ENCODE data around the gene PCSK6.
A peak's percentile ranks its signal among the peaks of the same experiment; 100 is the strongest.

The PCSK6 gene

DNA sequence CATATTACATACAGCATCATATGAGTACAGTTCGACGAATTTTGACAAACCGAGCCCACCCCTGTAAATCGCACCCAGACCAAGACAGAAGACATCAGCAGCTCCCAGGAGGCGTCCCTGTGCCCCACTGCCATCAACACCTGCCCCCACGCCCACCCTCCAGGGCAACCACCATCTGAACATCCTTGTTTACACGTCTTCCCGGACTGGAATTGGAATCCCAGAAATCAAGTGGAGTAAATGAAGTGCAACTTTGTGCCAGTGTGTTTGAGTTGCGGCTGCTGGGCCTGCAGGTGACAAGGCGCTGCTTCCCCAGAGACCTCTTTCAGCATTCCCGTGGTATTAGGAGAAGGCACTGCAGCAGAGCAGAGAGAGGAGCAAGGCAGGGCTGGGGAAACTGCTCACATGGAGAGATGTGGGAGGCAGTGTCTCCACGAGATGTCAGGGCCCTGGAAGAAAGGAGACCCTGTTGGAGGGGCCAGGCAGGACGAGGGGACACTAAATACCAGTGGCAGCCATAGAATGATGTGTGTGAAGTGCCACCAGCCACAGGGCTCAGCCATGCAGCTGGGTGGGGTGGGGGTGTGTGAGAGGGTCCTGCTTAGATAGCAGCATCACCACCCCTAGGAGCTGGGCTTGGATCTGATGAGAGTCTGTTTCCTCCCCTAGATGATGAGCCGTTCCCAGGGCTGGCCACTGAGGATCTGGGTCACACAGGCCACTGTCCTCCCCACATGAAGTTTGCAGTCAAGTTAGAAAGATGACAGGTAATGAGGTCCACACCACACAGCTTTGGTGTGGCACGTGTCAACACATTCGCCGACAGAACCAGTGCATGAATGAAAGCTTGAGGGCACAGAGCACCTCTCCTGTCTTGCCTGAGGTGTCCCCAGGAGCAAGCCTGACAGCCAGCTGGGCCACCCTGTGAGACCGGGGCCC, 33.4 kb upstream of the PCSK6 start:
- DNase-seq (ENCODE audit: low read depth in 3 of 3), result no peak

DNA sequence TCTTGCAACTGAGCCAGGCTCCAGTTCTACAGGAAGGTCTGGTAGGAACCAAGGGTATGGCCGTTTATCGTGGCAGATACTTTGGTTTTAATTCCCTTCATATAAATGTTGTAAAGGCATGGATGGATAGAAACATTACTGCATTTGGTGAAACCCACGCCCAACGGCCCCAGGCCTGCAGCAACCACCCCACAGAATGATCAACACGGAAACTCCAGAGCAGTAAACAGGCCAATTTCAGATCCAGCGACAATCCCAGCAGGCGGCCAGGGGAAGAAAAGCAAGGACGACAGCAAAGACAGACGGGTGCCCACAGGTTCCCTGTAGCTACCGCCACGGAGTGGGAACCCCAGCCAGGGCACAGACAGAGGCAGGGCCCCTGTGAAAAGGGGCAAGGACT, 32.6 kb upstream of the PCSK6 start:
- DNase-seq (ENCODE audit: low read depth in 3 of 3), result no peak

DNA sequence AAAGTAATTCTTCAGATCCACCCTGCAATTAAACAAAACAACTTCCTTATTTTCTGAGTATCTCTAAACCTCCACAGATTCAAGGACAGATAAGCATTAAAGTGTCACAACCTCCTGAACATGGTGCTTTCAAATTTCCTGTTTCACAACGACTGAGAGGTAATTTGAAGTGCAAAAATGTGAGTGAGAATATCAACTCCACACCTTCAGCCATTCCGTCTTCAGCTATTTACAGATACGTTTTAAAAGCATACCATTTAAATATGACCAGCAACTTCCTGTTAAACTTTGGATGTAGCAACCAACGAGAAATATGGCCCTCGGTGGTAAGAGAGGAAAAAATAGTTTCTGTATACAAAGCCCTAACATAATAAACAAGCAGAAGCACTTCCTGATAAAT, 32.1 kb upstream of the PCSK6 start:
- DNase-seq (ENCODE audit: low read depth in 3 of 3), result no peak

DNA sequence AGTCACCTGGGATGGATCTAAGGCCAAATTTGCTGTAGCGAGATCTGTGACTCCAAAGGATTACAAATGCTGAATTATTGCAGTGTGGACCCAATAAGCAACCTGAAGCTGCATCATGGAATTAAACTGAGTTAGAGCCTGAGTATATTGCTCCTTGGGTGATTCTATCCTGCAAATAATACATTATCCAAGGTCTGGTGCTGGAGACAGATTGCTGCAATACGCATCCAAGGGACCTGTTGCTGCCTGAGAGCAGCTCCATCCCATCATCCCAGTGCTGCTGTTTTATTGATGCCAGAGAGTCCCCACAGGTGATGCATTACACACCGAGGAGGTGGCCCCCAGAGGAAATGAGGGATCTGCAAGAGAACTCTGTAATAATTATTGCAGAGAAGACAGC, 31.6 kb upstream of the PCSK6 start:
- DNase-seq (ENCODE audit: low read depth in 3 of 3), result no peak

DNA sequence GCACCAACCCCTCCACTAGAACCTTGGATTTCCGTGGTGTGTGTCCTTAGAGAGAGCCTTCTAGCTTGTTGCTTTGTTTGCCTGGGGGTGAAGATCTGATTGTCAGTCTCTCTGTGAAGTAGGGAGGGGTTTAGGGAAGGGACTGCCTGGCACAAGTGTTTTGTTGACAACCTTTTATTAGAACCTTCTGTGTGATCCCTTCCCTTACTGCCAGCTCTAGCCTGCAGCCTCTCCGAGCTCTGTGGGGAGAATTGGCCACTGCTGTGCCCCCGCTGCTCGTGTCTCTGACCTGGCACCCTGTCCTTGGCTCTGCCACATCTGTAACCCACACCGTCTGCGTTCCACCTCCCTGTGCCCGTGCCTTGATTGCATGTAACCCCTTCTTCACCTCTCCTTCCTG, 30.9 kb upstream of the PCSK6 start:
- DNase-seq (ENCODE audit: low read depth in 3 of 3), result no peak

GRCh38 chr15:101517504-101517903, 28.0 kb upstream of the PCSK6 start:
- no peak for DNase-seq (ENCODE audit: low read depth in 3 of 3)

GRCh38 chr15:101514318-101514717, 24.8 kb upstream of the PCSK6 start:
- no peak for DNase-seq (ENCODE audit: low read depth in 3 of 3)

GRCh38 chr15:101511717-101512116, 22.2 kb upstream of the PCSK6 start:
- no peak for DNase-seq (ENCODE audit: low read depth in 3 of 3)

GRCh38 chr15:101510212-101511197, 21.0 kb upstream of the PCSK6 start:
- no peak for DNase-seq (ENCODE audit: low read depth in 3 of 3)

- DNase-seq (ENCODE audit: low read depth in 3 of 3), result no peak
Measured at GRCh38 chr15:101509279-101509678, 19.8 kb upstream of the PCSK6 start.

- DNase-seq (ENCODE audit: low read depth in 3 of 3), result no peak
Measured at GRCh38 chr15:101506491-101506890, 17.0 kb upstream of the PCSK6 start.

GRCh38 chr15:101505610-101506337, 16.3 kb upstream of the PCSK6 start:
- DNase-seq (ENCODE audit: low read depth in 3 of 3), result no peak

GRCh38 chr15:101504866-101505609, 15.5 kb upstream of the PCSK6 start:
- DNase-seq (ENCODE audit: low read depth in 3 of 3), result no peak

DNA sequence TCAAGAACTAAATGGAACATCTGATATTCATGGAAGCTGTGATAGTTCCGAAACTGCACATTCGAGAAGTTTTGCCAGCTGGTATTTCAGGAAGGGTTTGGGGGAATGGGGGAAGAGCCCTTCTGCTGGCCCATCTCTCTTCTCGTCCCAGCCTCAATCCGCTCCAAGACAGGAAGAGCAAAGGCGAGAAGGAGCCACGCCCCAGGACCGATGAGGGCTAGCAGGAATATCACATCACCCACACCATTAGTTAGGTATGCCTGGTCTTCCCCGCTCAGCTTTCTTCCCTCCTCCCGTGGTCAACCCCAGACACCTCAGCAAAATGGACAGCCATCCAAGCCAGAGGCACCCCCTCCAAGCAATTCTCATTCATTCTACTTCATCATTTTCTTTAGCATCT, 14.9 kb upstream of the PCSK6 start:
- no peak for DNase-seq (ENCODE audit: low read depth in 3 of 3)

- DNase-seq (ENCODE audit: low read depth in 3 of 3), result no peak
Measured at GRCh38 chr15:101503296-101503599, 13.7 kb upstream of the PCSK6 start.

DNA sequence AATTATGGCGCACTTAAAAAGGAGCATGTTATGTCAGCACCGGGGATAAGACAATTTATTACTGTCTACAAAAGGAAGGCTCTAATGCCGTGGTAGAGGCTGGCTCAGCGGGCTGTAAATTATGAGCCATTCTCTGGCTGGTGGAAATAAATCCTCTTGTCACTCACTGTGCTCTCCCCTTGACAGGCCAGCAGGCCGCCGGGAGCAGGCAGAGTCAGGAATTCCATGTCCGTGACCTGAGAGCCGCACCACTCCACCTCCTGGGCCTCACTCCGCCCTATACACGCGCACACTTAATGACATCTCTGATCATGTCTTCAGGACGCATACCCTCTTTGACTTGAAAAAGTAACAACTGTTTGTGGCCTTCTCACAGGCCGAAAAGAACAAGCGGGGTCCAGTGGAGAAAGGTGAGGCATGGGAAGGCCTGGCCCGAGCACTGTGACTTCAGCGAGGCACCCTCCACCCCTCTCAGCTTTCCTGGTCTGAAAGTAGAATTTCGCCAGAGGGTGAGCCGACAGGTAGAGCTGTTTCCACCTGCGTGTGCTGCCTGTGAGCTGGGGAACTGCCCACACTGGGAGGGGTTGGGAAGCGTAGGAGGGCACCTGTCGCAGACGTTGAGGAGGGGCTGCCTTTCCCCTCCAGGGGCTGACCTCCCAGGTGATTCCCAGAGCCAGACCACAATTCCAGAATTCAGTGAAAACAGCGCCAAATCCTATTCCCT, 13.2 kb upstream of the PCSK6 start:
- DNase-seq (ENCODE audit: low read depth in 3 of 3), result no peak

GRCh38 chr15:101501703-101502373, 12.3 kb upstream of the PCSK6 start:
- peak; percentile 15 to 19 (median 16) for DNase-seq (ENCODE audit: low read depth in 3 of 3)

GRCh38 chr15:101500865-101501551, 11.5 kb upstream of the PCSK6 start:
- DNase-seq (ENCODE audit: low read depth in 3 of 3), result no peak
